AG04450 (cell line): ENCODE results near the gene KANTR. TPM values are rescaled to one million over a fixed set of nuclear protein-coding genes. Genes with fewer than 3 reads are reported as not detected.

Source experiments
- CTCF ChIA-PET: fragments of 300-600, 350-600 bp; formaldehyde crosslinking; extraction: SDS; loops from one replicate; lab custom pipeline; 2022; ENCODE audit warnings: antibody characterized with exemption, inconsistent platforms; lab: Charles Lee
- POLR2A ChIA-PET: fragments of 350-600 bp; formaldehyde crosslinking; extraction: SDS; loops from one replicate; lab custom pipeline; 2021; ENCODE audit warnings: antibody characterized with exemption, inconsistent platforms; lab: Yijun Ruan, JAX
- DNase-seq: peaks from one replicate; pipeline ENCODE4 v3.0.0-alpha.2; 2011; ENCODE audit warnings: low read depth, low spot score
- H3K27ac ChIP-seq: one replicate; pipeline ENCODE4 v1.5.1; 2012; ENCODE audit warnings: low read depth, low read length, control low read depth
- H3K27me3 ChIP-seq: one replicate; pipeline ENCODE4 v1.6.0; 2012; ENCODE audit warnings: low read length; ENCODE audit not compliant: control insufficient read depth, insufficient read depth
- H3K4me3 ChIP-seq: 2 replicates; pipeline ENCODE4 v1.5.1; 2011; ENCODE audit warnings: mild to moderate bottlenecking, low read depth, low read length, control low read depth
- H3K9me3 ChIP-seq: 2 replicates; pipeline ENCODE4 v1.5.1; 2012; ENCODE audit warnings: low read length; ENCODE audit not compliant: control insufficient read depth, insufficient read depth
- polyA plus RNA-seq: library from polyadenylated mRNA; depleted of rRNA; stranded (reverse); fragments of >200 nt; gene quantifications from 2 replicates; pipeline ENCODE4 v1.2.3, GENCODE V29; 2011
- TF ChIP-seq, protein P1 (sequence below): IDR thresholded peaks from 2 replicates; pipeline ENCODE4 v1.5.1; 2011; ENCODE audit warnings: low read depth, low read length, control low read depth, inconsistent platforms

Gene KANTR
- polyA plus RNA-seq, 1 experiment, result 3.8 TPM

DNA sequence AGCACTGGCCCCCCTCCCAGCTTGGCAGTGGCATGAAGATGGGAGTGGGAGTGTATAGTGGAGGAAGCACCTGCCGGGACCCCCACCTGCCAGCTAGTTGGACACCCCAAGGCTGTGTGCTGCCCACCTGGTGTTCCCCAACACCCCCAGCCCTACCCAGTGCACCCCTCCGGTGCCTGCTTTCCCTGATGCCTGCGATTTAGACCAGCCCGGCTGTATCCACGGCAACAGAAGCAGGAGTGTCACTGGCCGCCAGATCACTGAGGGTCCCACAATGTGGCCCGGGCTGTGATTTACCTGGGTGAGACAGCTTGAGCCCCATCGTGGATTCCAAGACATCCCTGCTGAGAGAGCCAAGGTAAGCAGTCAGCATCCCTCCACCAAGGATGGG, 44.8 kb upstream of the KANTR start:
- TF ChIP-seq, protein P1, sequence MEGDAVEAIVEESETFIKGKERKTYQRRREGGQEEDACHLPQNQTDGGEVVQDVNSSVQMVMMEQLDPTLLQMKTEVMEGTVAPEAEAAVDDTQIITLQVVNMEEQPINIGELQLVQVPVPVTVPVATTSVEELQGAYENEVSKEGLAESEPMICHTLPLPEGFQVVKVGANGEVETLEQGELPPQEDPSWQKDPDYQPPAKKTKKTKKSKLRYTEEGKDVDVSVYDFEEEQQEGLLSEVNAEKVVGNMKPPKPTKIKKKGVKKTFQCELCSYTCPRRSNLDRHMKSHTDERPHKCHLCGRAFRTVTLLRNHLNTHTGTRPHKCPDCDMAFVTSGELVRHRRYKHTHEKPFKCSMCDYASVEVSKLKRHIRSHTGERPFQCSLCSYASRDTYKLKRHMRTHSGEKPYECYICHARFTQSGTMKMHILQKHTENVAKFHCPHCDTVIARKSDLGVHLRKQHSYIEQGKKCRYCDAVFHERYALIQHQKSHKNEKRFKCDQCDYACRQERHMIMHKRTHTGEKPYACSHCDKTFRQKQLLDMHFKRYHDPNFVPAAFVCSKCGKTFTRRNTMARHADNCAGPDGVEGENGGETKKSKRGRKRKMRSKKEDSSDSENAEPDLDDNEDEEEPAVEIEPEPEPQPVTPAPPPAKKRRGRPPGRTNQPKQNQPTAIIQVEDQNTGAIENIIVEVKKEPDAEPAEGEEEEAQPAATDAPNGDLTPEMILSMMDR, result no peak
- POLR2A ChIA-PET, result interaction anchor here (1.5 kb wide), 1 partner anchor 33 kb away, joined by 12 read pairs; the partner anchor contains the start of gene TSPYL2
- Histone ChIP-seq H3K27ac (no peak overlapping the region), H3K4me3 (peak overlapping the region; percentile 71), H3K9me3 (no peaks in the 10 kb centered on the region), H3K27me3 (no peaks in the 10 kb centered on the region)
- CTCF ChIA-PET, result no interaction called here
- no peak for DNase-seq

DNA sequence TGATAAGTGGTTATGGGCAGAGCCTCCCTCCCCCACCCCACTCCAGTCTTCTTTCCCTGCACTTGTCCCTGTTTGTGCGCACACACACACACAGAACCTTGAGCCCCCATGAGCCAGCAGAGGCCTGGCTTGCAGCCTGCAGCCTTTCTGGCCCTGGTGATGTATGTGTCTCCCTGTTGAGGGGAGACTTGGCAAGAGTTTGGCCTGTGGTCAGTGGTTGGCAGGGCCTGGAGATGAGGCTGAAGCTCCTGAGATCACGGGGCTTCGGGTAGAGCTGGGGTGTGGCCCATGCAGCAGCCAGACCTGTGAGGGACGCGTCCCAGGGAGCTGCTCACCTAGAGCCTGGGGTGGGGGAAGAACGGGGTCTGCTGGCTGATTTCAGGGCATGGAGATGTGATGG, 43.1 kb upstream of the KANTR start:
- no peak for DNase-seq
- Histone ChIP-seq H3K4me3 (peak overlapping the region; percentile 71), H3K9me3 (no peaks in the 10 kb centered on the region), H3K27me3 (no peaks in the 10 kb centered on the region), H3K27ac (no peak overlapping the region)
- TF ChIP-seq, protein P1, result no peak
- CTCF ChIA-PET, result no interaction called here
- POLR2A ChIA-PET, result interaction anchor here (1.0 kb wide), 1 partner anchor 31 kb away, joined by 3 read pairs; the partner anchor contains the start of gene TSPYL2

DNA sequence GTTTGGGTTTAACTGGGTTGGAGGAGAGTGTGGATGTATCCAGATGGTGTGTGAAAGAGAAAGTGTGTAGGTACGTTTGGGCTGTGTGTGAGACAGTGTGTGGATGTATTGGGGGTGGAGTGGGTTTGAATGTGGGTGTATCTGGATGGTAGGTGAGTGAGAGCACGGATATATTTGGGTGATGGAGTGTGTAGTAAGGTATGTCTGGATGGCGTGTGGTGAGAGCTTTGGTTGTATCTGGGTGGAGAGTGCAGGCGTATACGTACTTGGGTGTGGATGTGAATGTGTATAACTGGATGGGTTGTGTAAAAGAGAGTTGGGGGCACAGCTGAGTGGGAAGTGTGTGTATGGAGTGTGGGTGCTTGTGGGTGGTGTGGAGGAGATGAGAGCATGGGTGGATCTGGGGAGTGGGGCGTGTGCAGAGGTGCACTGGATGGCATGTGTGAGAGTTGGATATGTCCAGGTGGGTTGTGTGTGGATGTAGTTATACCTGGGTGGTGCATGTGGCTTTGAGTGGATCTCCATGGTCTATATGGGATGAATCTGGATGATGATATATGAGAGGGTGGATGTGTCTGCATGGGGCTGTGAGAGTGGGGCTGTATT, 38.6 kb upstream of the KANTR start:
- ChIA-PET CTCF (no interaction called here), POLR2A (no interaction called here)
- DNase-seq, result no peak
- Histone ChIP-seq H3K9me3 (no peaks in the 10 kb centered on the region), H3K27me3 (no peaks in the 10 kb centered on the region), H3K27ac (no peak overlapping the region), H3K4me3 (no peak overlapping the region)
- TF ChIP-seq, protein P1, result no peak

DNA sequence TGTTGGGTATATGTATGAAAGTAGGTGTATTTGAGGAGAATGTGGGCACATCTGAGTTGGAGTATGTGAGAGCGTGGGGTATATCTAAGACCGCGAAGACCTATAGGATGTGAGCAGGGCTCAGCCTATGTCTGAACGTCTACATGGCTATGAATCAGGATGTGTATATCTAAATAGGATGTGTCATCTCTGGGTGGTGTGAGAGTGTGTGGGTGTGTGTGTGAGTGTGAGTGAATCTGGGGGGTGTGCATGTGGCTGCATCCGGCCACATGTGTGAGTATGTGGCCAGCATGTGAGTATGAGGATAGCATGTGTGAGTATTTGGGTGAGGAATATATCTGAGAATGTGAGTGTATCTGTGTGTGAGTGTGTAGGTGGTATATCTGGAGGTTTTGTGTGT, 37.6 kb upstream of the KANTR start:
- TF ChIP-seq, protein P1, result no peak
- CTCF ChIA-PET, result no interaction called here
- Histone ChIP-seq H3K4me3 (no peak overlapping the region), H3K27ac (no peak overlapping the region), H3K9me3 (no peaks in the 10 kb centered on the region), H3K27me3 (no peaks in the 10 kb centered on the region)
- no peak for DNase-seq
- POLR2A ChIA-PET, result no interaction called here

DNA sequence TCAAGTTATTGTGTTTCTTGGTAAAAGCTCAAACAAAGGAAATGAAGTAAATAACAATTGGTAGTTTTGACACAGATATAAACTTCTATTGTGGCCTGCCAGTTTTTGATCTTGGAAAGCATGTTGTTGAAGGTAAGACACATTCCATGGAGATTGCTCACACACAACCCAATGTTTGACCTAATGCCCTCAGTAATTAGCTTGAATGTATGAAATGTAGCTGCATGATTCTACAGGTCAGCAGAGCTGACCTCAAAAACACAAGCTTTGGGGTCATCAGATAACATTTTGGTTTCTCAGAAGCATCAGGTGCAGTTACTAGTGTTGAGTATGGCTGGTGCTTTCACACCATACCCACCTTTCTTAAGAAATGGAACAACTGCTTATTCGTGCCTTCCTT, 28.8 kb upstream of the KANTR start:
- H3K27ac ChIP-seq, result no peak overlapping the region
- no peaks in the 10 kb centered on the region for H3K27me3 ChIP-seq
- no peaks in the 10 kb centered on the region for H3K9me3 ChIP-seq
- H3K4me3 ChIP-seq, result no peak overlapping the region
- no peak for DNase-seq
- CTCF ChIA-PET, result interaction anchor here (0.8 kb wide), 1 partner anchor 70 kb away, joined by 3 read pairs; no protein-coding TSS in a partner anchor
- TF ChIP-seq, protein P1, result no peak
- POLR2A ChIA-PET, result no interaction called here
